Measurements from ENCODE around the gene GCNT4. TPM values are rescaled to one million over a fixed set of nuclear protein-coding genes. Genes with fewer than 3 reads are reported as not detected.

GCNT4 gene
- total and polyA plus RNA-seq, 2 experiments from 2014 or later, result 2.5 to 5.4 TPM

GRCh38 chr5:75023368-75024159, 28.8 kb downstream of the GCNT4 start:
- Histone ChIP-seq H3K27me3 (ENCODE audit: insufficient read depth) (no peaks in the 10 kb centered on the region), H3K4me2 (no peak overlapping the region)

More at GRCh38 chr5:75023368-75024159, 28.8 kb downstream of the GCNT4 start:
- H3K4me1 Mint-ChIP-seq, result peaks cover 9% of the 10 kb centered on the region
- H3K4me3 ChIP-seq, result no peak overlapping the region
- DNase-seq (ENCODE audit: low spot score) (no peak), ATAC-seq (no peak)
- H3F3A ChIP-seq (replicated peaks; ENCODE audit: low read depth), result no peaks in the 10 kb centered on the region
- H3K27ac Mint-ChIP-seq, result no peak overlapping the region; the same call in 1 of the 2 replicates
- H4K20me1 ChIP-seq (replicated peaks; ENCODE audit: insufficient read depth), result 0 out of 2 replicates have a peak, but pooled peaks cover 4% of the 10 kb centered on the region
- no peak overlapping the region for H2AFZ ChIP-seq
- H3K36me3 Mint-ChIP-seq (ENCODE audit: low read depth), result no peaks in the 10 kb centered on the region
- no peaks in the 10 kb centered on the region for H3K36me3 ChIP-seq (ENCODE audit: insufficient read depth)
- H3K79me2 ChIP-seq (replicated peaks; ENCODE audit: insufficient read depth), result no peaks in the 10 kb centered on the region
- TF ChIP-seq JUNB (IDR thresholded peaks at IDR 0.05; ENCODE audit: unreplicated experiment), result no peak
- no peak for TF ChIP-seq ETS1 (IDR thresholded peaks at IDR 0.05)
- TF ChIP-seq ZNF331 (CRISPR knock-in tag; IDR thresholded peaks at IDR 0.05; ENCODE audit: low read depth), result no peak
- no peak for TF ChIP-seq NANOG (IDR thresholded peaks at IDR 0.05; ENCODE audit: borderline replicate concordance)
- no peak for TF ChIP-seq CTCF (conservative IDR thresholded peaks at IDR 0.05; ENCODE audit: low read depth in 2 of 2)
- TF ChIP-seq EZH2 (IDR thresholded peaks at IDR 0.05; ENCODE audit: low read depth, unreplicated experiment), result no peak
- TF ChIP-seq ZNF114 (CRISPR knock-in tag; IDR thresholded peaks at IDR 0.05), result no peak
- TF ChIP-seq STAT1 (IDR thresholded peaks at IDR 0.05; ENCODE audit: unreplicated experiment), result no peak
- TF ChIP-seq POLR2AphosphoS5 (IDR thresholded peaks at IDR 0.05; ENCODE audit: low read depth), result no peak
- TF ChIP-seq, protein P1, sequence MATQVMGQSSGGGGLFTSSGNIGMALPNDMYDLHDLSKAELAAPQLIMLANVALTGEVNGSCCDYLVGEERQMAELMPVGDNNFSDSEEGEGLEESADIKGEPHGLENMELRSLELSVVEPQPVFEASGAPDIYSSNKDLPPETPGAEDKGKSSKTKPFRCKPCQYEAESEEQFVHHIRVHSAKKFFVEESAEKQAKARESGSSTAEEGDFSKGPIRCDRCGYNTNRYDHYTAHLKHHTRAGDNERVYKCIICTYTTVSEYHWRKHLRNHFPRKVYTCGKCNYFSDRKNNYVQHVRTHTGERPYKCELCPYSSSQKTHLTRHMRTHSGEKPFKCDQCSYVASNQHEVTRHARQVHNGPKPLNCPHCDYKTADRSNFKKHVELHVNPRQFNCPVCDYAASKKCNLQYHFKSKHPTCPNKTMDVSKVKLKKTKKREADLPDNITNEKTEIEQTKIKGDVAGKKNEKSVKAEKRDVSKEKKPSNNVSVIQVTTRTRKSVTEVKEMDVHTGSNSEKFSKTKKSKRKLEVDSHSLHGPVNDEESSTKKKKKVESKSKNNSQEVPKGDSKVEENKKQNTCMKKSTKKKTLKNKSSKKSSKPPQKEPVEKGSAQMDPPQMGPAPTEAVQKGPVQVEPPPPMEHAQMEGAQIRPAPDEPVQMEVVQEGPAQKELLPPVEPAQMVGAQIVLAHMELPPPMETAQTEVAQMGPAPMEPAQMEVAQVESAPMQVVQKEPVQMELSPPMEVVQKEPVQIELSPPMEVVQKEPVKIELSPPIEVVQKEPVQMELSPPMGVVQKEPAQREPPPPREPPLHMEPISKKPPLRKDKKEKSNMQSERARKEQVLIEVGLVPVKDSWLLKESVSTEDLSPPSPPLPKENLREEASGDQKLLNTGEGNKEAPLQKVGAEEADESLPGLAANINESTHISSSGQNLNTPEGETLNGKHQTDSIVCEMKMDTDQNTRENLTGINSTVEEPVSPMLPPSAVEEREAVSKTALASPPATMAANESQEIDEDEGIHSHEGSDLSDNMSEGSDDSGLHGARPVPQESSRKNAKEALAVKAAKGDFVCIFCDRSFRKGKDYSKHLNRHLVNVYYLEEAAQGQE (IDR thresholded peaks at IDR 0.05; ENCODE audit: unreplicated experiment), result no peak
- no peak for TF ChIP-seq CREB1 (CRISPR knock-in tag; IDR thresholded peaks at IDR 0.05; ENCODE audit: low read depth)
- TF ChIP-seq ZNF462 (CRISPR knock-in tag; IDR thresholded peaks at IDR 0.05), result no peak
- no peaks in the 10 kb centered on the region for H3K4me1 ChIP-seq (ENCODE audit: insufficient read depth)
- no peak overlapping the region for H3K4me3 Mint-ChIP-seq
- H3K9me2 ChIP-seq (ENCODE audit: insufficient read depth), result no peaks in the 10 kb centered on the region
- H3K27ac ChIP-seq (ENCODE audit: low read depth), result no peak overlapping the region
- H3K9me3 Mint-ChIP-seq, result no peaks in the 10 kb centered on the region
- no peaks in the 10 kb centered on the region for H3K27me3 Mint-ChIP-seq (ENCODE audit: insufficient read depth, low read depth, poor library complexity)

All from GM23338 (cell line).